Stimulated activated naive CD8-positive, alpha-beta T cell treated with anti-CD3 and anti-CD28 coated beads, Interleukin-15, Interleukin-2, amounts not matched to agents 100 ng/mL and 50 ng/mL, for 24 hours (primary cell): ENCODE data around the gene PRF1.
A peak's percentile ranks its signal among the peaks of the same experiment; 100 is the strongest.

Experiments
- H3K27ac Mint-ChIP-seq: one replicate; pipeline ENCODE4 v1.8.0; 2021; ENCODE audit warnings: mild to moderate bottlenecking, mixed read lengths
- H3K27me3 Mint-ChIP-seq: one replicate; pipeline ENCODE4 v1.8.0; 2021; ENCODE audit warnings: mixed read lengths
- H3K36me3 Mint-ChIP-seq: one replicate; pipeline ENCODE4 v1.8.0; 2021; ENCODE audit warnings: low read depth, mixed read lengths
- H3K4me1 Mint-ChIP-seq: one replicate; pipeline ENCODE4 v1.8.0; 2021; ENCODE audit warnings: low read depth, mixed read lengths
- H3K4me3 Mint-ChIP-seq: one replicate; pipeline ENCODE4 v1.8.0; 2021; ENCODE audit warnings: mild to moderate bottlenecking, mixed read lengths
- H3K9me3 Mint-ChIP-seq: one replicate; pipeline ENCODE4 v1.8.0; 2021; ENCODE audit warnings: mixed read lengths

PRF1 gene

DNA sequence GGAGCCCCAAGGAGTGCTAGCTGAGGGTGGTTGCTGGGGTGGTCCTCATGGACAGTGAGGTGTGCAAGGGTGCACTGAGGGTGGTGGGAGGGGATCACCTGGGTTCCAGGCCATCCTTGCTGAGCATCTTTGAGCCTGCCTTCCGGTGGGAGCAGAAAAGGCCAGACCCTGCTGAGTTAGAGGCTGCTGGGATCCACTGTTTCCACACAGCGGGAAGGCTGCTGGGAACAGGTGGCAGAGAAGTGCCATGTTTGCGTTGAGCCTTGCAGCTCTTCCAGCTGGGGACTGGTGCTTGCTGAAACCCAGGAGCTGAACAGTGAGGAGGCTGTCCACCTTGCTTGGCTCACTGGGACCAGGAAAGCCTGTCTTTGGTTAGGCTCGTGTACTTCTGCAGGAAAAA is 34.9 kb downstream of the PRF1 start:
- Mint-ChIP-seq H3K27me3 (no peaks in the 10 kb centered on the region), H3K27ac (no peak overlapping the region), H3K9me3 (no peaks in the 10 kb centered on the region)

DNA sequence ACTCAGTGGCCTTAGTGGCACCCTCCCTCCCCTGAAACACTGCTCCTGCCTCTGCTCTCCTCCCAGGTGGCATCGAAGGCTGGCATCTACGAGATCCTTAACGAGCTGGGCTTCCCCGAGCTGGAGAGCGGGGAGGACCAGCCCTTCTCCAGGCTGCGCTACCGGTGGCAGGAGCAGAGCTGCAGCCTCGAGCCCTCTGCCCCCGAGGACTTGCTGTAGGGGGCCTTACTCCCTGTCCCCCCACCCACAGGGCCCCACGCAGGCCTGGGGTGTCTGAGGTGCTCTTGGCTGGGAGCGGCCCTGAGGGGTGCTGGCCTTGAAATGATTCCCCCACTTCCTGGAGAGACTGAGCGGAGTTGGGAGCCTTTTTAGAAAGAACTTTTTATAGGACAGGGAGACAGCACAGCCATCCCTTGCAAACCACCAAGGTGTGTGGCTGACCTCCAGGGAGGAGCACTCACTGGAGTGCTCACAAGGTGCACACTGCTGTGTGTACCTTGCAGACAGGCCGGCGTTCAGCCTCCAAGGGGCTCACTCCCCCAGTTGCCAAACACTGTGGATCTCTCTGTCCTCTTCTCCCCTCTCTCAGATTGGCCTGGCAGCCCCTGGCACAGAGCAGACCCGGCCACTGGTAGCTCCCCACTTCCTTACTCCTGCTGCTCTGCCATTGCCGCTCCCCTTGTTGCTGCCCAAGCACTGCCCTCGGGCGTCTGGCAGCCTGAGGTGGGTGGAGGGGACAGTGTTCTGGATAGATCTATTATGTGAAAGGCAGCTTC is 35.8 kb downstream of the PRF1 start:
- Mint-ChIP-seq H3K27me3 (no peaks in the 10 kb centered on the region), H3K9me3 (no peaks in the 10 kb centered on the region), H3K27ac (no peak overlapping the region), H3K36me3 (no peaks in the 10 kb centered on the region), H3K4me1 (peaks cover 18% of the 10 kb centered on the region), H3K4me3 (no peak overlapping the region)

More for the DNA sequence above, 34.9 kb downstream of the PRF1 start:
- Mint-ChIP-seq H3K36me3 (no peaks in the 10 kb centered on the region), H3K4me3 (no peak overlapping the region), H3K4me1 (peaks cover 17% of the 10 kb centered on the region)

DNA sequence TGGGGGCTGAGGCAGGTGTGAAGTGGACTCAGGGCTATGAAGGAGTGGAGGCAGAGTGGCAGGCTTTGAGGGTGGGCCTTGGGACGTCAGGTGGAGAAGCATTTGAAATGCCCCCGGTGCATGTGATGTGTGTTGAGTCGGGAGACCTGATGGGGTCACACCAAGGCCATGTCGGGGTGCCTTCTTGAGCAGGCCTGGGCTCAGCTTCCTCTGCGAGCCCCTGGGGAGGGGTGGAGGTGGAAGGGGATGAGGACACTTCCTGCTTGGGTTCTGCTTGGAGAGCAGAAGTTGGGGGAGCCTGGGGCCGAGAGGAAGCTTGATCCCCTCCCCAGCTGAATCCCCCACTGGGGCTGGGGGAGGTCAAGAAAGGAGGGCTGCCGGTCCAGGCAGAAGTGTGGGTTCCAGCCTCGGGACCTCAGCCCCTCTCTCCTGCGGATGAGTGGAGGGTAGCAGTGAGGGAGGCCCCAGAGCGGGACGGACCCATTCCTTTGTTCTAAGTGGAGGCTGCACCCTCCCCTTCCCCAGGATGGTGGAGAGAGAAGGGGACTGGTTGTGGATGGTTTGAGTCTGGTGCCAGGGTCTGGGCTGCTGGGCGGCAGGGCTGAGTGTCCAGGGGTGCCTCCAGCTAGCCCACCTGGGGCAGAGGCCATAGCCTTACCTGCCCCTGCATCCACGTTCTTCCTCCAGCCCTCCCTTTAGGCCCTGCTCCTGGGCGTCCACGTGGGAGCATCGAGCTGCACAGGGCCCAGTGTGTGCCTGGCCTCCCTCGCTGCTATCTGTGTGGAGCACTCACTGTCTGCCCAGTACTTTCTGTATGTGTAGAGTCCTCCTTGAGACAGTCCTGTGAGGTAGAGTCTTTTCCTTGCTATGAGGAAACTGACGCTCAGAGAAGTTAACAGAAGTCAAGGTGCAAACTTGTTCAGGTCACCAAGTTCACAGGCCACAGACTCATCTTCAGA is 36.7 kb downstream of the PRF1 start:
- peaks cover 26% of the 10 kb centered on the region for H3K4me1 Mint-ChIP-seq
- no peaks in the 10 kb centered on the region for H3K36me3 Mint-ChIP-seq
- H3K27me3 Mint-ChIP-seq: no peaks in the 10 kb centered on the region
- H3K9me3 Mint-ChIP-seq: no peaks in the 10 kb centered on the region
- no peak overlapping the region for H3K4me3 Mint-ChIP-seq
- no peak overlapping the region for H3K27ac Mint-ChIP-seq

DNA sequence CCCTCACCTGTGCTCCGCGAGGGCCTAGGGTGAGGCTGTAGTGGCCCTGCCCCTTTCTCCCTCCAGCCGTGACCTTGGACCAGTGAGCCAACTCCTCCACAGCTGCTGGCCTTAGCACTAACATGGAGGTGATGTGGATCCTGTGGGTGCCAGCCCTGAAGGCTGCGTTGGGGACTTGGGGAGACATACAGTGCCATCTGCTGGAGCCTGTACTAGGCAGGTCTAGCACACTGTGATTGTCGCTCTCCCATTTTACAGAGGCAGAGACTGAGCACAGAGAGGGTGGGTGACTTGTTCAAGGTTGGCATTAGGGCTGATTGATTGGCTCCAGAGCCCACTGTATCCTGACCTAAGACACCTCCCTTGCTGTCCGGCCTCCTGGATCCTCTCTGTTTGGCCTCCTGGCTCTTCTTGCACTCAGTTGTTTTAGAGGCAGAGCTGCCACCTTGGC is 37.6 kb downstream of the PRF1 start:
- Mint-ChIP-seq H3K27me3 (no peaks in the 10 kb centered on the region), H3K36me3 (no peaks in the 10 kb centered on the region), H3K4me1 (peaks cover 31% of the 10 kb centered on the region), H3K4me3 (no peak overlapping the region), H3K27ac (no peak overlapping the region), H3K9me3 (no peaks in the 10 kb centered on the region)

DNA sequence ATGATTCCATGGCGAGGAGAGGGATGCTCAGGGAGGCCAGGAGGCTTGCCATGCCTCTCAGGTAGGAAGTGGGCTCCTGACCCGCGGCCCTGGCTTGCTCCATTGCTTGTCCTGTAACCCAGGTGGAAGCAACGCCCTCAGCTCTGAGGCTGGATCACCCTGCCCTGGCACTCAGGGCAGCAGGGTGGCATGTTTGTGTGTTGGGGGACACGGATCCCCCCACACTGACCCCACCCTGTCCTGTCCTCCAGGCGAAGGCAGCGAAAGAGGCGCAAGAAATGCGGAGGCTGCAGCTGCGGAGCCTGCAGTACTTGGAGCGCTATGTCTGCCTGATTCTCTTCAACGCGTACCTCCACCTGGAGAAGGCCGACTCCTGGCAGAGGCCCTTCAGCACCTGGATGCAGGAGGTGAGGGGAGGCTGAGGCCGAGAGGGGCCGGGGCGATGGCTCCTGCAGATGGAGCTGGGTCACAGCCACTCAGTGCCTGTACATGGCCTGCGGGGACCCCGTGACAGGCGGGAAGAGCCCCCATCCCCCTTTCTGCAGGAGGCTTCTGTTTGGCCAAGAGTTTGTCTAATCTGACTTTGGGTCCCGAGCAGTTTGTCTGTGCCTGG is 38.3 kb downstream of the PRF1 start:
- no peaks in the 10 kb centered on the region for H3K9me3 Mint-ChIP-seq
- H3K27ac Mint-ChIP-seq: no peak overlapping the region
- no peaks in the 10 kb centered on the region for H3K36me3 Mint-ChIP-seq
- H3K4me1 Mint-ChIP-seq: peaks cover 32% of the 10 kb centered on the region
- H3K4me3 Mint-ChIP-seq: no peak overlapping the region
- no peaks in the 10 kb centered on the region for H3K27me3 Mint-ChIP-seq

DNA sequence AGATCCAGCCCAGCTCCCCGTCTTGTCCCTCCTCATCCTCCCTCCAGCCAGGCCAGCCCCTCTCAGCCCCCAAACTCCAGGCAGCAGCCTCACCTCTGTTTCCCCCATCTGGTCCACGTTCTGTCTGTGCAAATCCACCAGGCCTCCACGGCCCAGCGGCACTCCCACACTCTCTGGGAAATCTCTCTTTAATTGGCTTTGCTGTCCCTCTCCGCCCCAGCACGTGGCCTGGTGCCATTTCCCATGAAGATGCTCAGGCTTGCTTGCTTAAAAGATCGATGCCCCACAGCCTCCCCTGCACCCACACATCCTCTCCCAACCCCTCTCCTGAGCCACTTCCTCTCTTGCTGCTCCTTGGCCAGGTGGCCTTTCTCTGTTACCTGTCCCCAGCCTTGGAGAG is 39.3 kb downstream of the PRF1 start:
- H3K27ac Mint-ChIP-seq: peak overlapping the region; percentile 33
- H3K36me3 Mint-ChIP-seq: no peaks in the 10 kb centered on the region
- peaks cover 42% of the 10 kb centered on the region for H3K4me1 Mint-ChIP-seq
- H3K4me3 Mint-ChIP-seq: no peak overlapping the region
- H3K9me3 Mint-ChIP-seq: no peaks in the 10 kb centered on the region
- H3K27me3 Mint-ChIP-seq: no peaks in the 10 kb centered on the region

DNA sequence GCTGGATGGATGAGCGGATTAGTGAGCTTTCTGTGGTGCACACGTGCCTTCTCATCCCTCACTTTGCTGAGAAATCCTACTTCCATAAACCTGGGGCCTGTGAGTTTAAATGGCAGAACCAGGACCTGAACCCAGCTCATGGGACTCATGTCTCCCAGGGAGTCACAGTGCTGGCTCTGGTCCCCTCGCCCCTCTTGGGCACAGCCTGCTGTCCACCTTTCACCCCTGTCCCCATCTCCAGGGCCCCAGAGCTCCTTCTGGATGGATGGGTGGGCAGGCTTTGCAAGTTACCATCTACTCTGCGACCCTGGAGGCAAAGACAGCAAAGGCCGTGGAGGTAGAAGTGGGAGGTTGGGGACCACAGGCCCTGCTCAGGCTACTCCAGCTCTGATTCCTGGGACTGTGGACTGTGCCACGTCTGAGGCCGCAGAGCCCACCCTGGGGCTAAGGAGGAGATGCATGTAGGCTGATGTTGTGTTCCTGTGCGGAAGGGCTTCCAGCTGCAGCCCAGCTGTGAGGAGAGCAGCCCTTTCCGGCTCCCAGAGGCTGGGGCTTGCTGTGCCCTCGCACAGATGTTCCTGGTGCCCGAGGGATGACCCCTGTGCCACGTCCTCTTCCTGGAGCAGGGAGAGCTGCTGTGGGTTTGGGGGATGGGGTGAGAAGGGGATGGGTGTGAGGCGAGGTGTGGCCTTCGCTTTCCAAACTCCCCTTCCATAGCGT is 40.3 kb downstream of the PRF1 start:
- H3K27me3 Mint-ChIP-seq: no peaks in the 10 kb centered on the region
- peaks cover 45% of the 10 kb centered on the region for H3K4me1 Mint-ChIP-seq
- no peaks in the 10 kb centered on the region for H3K36me3 Mint-ChIP-seq
- H3K4me3 Mint-ChIP-seq: no peak overlapping the region
- peak overlapping the region; percentile 33 for H3K27ac Mint-ChIP-seq
- no peaks in the 10 kb centered on the region for H3K9me3 Mint-ChIP-seq

DNA sequence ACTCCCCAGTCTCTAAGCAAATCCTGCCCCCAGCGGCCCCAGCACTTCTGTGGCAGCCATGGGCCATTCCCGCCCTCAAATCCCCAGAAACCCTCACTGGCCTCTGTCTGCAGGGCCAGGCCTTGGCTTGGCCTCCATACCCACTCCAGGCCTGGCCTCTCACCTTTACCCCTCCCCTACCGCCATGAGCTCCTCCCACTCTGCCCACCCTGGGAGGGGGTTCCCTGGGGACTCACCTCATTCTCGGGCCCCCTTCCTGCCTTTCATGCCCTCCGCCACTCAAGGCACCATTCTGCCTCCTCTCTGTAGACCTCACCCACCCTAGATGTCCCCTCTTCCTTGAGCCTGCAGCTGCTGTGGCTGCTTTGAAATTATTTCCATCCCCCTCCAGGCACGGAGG is 41.0 kb downstream of the PRF1 start:
- Mint-ChIP-seq H3K27me3 (no peaks in the 10 kb centered on the region), H3K27ac (peak overlapping the region; percentile 33), H3K4me3 (no peak overlapping the region), H3K36me3 (no peaks in the 10 kb centered on the region), H3K4me1 (peaks cover 45% of the 10 kb centered on the region), H3K9me3 (no peaks in the 10 kb centered on the region)

DNA sequence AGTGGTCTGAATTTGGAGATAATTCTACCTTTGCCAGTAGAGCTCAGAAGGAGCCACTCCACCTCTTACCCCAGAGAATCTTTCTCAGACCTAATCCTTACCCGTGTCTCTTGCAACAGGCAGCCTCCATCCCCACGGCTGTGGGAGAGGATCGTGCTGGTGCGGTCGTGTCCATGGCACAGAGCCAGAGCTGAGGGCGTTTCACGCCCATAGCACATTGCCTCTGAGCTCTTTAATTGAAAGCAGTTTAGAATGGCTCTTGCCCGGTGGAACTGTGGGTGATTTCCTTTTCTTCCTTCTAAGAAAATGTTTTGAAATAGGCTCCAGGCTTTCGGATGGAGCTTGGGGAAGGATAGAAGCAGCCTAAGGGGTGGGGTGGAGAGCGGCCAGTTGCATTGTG is 41.5 kb downstream of the PRF1 start:
- Mint-ChIP-seq H3K27ac (no peak overlapping the region), H3K4me1 (peaks cover 45% of the 10 kb centered on the region), H3K27me3 (no peaks in the 10 kb centered on the region), H3K9me3 (no peaks in the 10 kb centered on the region), H3K4me3 (no peak overlapping the region), H3K36me3 (no peaks in the 10 kb centered on the region)

DNA sequence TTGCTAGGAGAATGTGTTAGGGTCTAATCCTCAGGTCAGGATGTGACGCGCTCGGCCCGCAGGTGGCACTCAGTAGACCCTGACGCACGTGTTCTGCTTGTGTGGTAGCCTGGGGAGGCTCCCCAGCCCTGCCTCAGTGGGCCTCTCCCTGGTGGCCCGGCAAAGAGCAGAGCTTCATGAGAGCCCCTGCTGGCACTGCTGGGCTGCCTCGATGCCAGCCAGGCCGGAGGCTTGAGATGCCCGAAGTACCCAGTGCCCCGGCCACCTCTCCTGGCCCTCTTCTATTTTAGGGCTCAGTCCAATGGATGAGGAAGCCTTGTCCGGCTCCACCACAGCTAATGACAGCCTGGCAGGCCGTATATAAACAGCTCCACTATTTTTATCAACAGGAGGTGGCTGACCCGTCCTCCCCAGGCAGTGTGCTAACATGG is 42.0 kb downstream of the PRF1 start:
- no peaks in the 10 kb centered on the region for H3K36me3 Mint-ChIP-seq
- no peak overlapping the region for H3K4me3 Mint-ChIP-seq
- no peaks in the 10 kb centered on the region for H3K9me3 Mint-ChIP-seq
- peaks cover 45% of the 10 kb centered on the region for H3K4me1 Mint-ChIP-seq
- no peaks in the 10 kb centered on the region for H3K27me3 Mint-ChIP-seq
- no peak overlapping the region for H3K27ac Mint-ChIP-seq

DNA sequence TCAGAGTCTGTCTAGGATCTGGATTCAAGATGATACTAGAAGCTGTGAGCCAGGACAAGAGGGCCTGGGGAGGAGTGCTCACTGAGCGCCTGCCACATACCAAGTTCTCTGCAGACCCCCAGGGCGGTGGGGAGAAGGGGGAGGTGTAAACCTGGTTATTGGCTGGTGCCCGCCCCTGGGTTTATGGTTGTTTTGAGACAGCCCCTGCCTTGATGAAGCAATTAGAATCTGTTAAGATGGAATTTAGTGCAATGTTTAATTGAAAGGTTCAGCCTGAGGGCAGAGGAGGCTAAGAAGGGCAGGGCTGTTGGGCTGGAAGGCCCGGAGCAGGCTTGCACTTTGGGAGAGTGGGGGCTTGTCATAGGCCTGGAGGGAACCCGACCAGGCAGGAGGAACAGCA is 42.7 kb downstream of the PRF1 start:
- Mint-ChIP-seq H3K27ac (peak overlapping the region; percentile 76), H3K9me3 (no peaks in the 10 kb centered on the region), H3K4me3 (no peak overlapping the region), H3K27me3 (no peaks in the 10 kb centered on the region), H3K4me1 (peaks cover 45% of the 10 kb centered on the region), H3K36me3 (no peaks in the 10 kb centered on the region)

DNA sequence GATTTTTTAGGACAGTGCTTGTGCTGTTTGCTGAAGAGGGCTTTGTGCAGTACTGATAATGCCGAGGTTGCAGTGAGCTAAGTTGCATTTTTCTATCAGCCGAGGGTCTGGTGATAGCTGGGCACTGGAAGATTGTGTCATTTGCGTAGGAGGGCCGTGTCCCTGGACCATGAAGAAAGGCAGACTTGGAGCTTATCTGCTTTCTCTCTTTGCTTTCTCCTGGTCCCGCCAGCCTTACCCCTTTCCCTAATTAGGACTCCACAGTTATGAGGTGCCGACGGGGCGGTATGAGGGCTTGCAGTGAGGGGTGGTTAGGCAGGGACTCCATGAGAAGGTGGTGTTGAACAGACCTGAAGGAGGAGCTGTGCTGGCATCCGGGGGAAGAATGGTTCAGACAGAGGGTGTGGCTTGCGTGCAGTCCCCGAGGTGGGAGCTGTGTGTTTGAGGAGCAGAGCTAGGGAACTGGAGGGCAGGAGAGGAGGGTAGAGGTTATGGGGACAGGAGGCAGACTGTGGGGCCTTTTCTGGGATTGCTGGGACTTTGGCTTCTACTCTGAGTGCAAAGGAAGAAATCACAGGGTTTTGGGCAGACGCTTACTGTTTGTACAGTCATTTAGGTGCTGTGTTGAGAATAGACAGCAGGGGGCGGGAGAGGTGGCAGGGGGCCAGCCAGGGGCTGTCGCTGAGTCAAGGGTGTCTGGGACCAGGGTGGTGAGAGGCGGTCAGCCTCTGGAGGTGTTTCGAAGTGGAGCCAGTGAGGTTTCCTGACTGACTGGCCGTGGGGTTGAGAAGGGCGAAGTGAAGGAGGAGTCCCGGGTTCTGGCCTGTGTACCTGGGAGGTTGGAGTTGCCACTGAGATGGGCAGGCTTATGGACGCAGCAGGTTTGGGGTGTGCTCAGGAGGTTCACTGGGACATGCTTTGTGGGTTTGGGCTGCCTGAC is 43.4 kb downstream of the PRF1 start:
- Mint-ChIP-seq H3K27me3 (no peaks in the 10 kb centered on the region), H3K9me3 (no peaks in the 10 kb centered on the region), H3K27ac (peak overlapping the region; percentile 73), H3K36me3 (no peaks in the 10 kb centered on the region), H3K4me3 (peak overlapping the region; percentile 84), H3K4me1 (peaks cover 45% of the 10 kb centered on the region)

DNA sequence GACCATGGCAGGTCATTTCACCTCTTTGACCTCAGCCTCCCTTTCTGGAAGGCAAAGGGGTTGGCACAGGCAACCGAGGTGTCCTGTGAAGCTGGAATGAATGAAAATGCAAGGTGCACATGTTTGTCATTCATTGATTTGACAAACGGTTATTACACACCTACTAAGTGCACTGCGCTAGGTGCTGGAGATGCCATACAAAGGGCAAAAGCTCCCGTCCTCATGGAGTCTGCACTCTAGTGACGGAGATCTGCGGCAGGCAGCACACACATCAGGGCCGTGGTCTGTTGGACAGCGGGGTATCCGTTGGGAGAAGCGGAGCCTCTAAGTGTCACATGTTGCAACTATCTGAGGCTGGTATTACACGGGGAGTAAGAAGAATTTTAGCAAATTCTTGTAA is 44.2 kb downstream of the PRF1 start:
- Mint-ChIP-seq H3K27ac (peak overlapping the region; percentile 71), H3K36me3 (no peaks in the 10 kb centered on the region), H3K4me3 (no peak overlapping the region), H3K9me3 (no peaks in the 10 kb centered on the region), H3K27me3 (no peaks in the 10 kb centered on the region), H3K4me1 (peaks cover 41% of the 10 kb centered on the region)

DNA sequence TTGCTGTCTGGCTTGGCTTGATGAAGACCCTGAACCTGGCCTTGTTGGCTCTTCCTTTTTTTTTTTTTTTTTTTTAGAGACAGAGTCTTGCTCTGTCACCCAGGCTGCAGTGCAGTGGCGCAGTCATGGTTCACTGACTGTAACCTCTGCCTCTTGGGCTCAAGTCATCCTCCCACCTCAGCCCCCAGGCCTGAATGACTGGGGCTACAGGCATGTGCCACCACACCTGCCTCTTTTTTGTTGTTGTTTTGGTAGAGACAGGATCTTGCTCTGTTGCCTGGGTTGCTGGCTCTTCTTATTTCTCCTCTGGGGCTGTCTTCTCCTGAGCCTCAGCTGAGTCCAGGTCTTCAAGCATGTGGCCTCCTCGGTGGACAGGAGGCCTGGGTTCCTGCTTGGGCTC is 44.7 kb downstream of the PRF1 start:
- Mint-ChIP-seq H3K9me3 (no peaks in the 10 kb centered on the region), H3K27ac (peak overlapping the region; percentile 71), H3K4me1 (peaks cover 37% of the 10 kb centered on the region), H3K27me3 (no peaks in the 10 kb centered on the region), H3K36me3 (no peaks in the 10 kb centered on the region), H3K4me3 (no peak overlapping the region)
